NCI-H1092 (cell line): ENCODE results near the gene IGSF9.
"Not testable (repeated sequence)": the region's sequence is repeated elsewhere in the genome, so short reads cannot be mapped to it uniquely, and the experiment has no call there.

Experiments
- DNase-seq: peaks from one replicate; lab custom pipeline; 2025; lab: John Stamatoyannopoulos, UW

The IGSF9 gene

DNA sequence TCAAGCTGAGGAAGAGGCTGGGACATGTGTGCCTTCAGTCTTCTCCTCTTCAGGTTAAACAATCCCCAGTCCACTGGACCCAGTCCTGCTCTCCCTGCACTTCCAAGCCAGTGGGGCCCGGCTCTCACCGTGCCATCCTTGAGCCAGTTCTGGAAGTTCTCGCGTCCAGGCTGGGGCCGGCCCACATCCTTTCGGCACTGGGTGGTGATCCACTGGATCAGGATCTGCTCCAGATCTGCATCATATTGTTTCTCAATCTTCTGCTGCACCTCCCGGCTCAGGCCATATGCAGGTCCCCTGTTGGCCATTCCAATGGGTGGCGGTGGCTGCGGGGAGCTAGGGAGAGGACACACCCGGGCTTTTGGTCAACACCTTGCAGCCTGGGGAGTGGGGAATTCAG, 25.2 kb downstream of the IGSF9 start:
- no peak for DNase-seq

DNA sequence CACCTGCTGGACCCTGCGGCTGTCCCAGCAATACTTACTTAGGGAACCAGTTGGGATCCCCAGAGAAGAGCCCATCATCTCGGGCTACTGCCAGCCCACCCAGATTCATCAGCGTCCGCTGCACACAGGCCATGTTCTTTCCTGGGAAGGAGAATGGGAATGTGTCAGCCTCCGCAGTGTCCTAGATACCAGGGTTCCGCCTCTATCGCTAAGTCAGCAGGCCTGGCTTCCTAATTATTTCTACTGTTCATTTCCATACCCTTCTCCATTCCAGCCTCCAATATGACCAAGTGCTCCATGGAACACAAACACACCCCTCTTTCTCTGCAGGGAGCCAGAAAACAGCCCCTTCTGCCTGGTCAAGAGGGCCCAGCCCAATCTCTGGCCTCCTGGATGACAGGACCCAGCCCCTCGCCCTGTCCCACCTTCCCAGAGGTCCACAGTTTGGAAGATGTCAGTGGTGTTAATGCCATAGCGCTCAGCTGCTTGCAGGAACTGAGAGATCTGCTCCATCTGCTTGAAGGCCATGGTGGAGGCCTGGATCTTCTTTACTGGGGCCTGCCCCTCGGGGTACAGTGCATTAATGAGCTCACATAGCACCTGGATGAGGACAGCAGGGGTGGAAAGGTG, 26.1 kb downstream of the IGSF9 start:
- no peak for DNase-seq

- DNase-seq: no peak
Measured at GRCh38 chr1:159918352-159919200, 26.8 kb downstream of the IGSF9 start.

GRCh38 chr1:159917533-159918351, 27.7 kb downstream of the IGSF9 start:
- no peak for DNase-seq

DNA sequence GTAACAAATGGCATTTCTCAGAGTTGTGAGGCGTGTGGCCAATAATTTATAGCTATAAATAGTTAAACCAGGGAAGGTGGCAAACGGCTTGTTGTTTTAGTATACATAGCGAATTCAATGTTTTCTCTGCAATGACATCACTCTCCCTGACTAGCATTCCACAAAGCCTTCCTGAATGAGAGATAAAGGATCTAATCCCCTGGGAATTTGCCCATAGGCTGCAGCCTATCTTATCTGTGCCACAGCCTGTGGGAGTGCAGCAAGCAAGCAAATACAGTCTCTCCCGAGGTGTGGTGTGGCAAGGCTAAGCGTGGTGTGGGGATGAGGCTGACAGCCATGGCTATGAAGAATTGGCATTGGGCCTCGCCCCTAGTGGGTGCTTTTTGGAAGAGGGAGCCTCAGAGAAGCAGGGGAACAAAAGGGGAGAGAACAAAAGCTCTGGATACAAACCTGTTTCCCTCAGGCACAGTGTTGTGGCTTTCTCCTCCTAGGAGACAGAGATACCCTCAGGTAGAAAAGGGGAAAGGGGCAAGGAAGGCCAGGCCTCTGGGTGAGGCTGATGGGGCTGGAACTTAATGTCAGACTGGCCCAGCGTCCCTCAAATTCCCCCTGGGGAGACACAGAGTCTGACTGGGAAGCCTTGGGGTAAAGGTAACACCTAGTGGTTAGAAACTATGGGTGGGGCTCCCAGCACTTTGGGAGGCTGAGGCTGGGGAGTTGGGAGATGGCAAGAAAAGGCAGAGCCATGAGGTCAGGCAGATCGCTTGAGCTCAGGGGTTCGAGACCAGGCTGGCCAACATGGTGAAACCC, 29.0 kb downstream of the IGSF9 start:
- peak; percentile 32 for DNase-seq

GRCh38 chr1:159915571-159916241, 29.7 kb downstream of the IGSF9 start:
- DNase-seq: no peak

DNA sequence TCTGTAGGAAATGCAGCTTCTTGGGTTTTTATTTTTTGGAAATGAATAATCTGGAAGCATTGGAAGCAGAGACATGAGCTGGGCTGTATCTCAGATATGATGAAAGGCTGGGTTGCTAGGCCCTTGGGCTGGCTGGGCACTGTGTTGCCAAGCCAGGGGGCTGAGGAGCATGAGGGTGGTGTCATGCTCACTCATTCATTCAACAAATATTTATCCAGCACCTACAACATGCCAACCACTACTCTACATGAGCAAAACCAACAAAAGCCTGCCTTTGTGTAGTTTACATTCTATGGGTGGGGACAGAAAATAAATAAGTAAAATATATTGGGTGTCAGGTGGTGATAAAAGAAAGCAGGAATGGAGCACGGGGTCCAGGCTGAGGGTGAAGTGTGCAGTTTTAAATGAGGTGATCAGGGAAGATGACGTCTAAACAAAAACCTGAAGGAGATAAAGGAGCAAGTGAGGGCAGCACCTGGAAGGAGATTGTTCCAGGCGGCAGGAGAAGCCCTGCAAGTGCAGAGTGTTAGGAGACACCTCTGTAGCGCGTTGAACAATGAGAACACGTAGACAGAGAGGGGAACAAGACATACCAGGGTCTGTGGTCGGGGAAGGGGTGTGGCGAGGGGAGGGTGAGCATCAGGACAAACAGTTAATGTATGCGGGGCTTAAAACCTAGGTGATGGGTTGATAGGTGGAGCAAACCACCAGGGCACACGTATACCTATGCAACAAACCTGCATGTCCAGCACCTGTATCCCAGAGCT, 31.0 kb downstream of the IGSF9 start:
- DNase-seq: no peak

- DNase-seq: no peak
Measured at GRCh38 chr1:159913451-159914192, 31.8 kb downstream of the IGSF9 start.

- no peak for DNase-seq
Measured at GRCh38 chr1:159911326-159912070, 33.9 kb downstream of the IGSF9 start.

DNA sequence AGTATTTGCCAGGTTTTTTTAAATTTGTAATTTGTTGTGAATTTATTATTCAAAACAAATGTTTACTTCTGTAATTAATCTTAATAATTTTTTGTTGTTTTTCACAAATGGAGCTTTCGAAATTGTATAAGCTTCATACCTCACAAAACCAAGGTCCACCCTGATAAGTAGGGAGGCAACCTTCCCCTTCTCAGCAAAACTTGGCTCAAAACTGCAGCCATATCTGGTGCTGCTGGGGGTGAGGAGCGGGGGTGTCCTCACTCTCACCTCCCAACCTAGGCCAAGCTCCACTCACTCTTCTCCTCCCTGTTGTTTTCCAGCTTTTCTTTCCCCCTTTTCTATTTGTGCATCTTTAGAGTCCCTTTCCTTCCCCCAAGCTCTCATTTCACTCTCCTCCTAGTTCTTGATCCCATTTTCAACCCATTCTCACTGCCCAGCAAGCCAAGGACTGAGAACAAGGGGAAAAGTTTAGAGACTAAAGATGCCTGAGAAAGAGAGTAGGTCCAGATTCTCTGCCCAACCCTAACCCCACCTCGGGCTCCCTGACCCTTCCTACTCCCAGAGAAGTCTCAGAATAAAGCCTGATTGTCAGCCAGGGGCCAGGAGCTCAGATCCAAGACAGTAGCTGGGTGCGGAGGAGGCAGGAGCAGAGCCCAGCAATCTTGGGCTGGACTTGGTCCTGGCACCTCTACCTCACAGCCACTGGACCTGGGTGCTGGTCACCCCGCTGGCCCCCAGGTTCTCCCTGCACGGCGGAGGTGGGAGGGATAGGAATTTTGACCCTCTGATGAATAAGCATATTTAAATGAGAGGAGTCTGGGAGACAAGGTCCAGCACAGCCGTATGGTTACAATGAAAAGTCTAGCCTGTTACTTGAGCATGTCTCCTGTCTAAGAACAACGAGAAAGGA, 37.1 kb downstream of the IGSF9 start:
- no peak for DNase-seq

- DNase-seq: no peak
Measured at GRCh38 chr1:159906960-159907359, 38.5 kb downstream of the IGSF9 start.

DNA sequence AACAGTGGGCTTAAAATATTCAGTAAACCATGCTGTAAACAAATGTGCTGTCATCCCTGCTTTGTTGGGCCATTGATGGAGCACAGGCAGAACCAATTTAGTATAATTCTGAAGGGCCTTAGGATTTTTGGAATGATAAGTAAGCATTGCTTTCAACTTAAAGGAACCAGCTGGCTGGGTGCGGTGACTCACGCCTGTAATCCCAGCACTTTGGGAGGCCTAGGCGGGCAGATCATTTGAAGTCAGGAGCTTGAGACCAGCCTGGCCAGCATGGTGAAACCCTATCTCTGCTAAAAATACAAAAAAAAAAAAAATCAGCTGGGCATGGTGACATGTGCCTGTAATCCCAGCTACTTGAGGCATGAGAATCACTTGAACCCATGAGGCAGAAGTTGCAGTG, 41.4 kb downstream of the IGSF9 start:
- DNase-seq: not testable (repeated sequence)

- no peak for DNase-seq
Measured at GRCh38 chr1:159902541-159902940, 42.9 kb downstream of the IGSF9 start.

- no peak for DNase-seq
Measured at GRCh38 chr1:159900755-159901360, 44.6 kb downstream of the IGSF9 start.

- DNase-seq: peak; percentile 56
Measured at GRCh38 chr1:159900086-159900680, 45.2 kb downstream of the IGSF9 start, which contains the start of gene CFAP45. Gene CFAP45, minus strand, starts transcription at chr1:159900165. Its CDS starts 67 bp downstream, at chr1:159900098.

DNA sequence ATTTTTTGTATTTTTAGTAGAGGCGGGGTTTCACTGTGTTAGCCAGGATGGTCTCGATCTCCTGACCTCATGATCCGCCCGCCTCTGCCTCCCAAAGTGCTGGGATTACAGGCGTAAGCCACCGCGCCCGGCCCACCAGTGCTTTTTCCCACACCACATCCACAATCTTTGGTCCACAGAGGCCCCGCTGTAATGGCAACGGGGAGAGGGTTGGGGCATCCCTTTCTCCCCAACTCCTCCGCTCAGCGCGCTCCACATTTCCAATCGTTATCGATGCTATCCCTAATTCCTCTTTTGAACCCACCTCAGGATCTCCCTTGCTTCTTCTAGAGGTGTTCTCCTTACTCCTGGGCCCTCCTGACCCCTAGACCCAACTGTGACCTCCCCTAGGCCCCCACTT, 45.8 kb downstream of the IGSF9 start:
- DNase-seq: not testable (repeated sequence)

- no peak for DNase-seq
Measured at GRCh38 chr1:159898527-159898926, 46.9 kb downstream of the IGSF9 start.
